Astrocyte (in vitro differentiated cells and primary cell): ENCODE data around the gene OR2C3.

Experiments
- EZH2 ChIP-seq: IDR thresholded peaks from 2 replicates; pipeline ENCODE4 v1.6.1; 2012; ENCODE audit warnings: mild to moderate bottlenecking, low read length, inconsistent platforms; ENCODE audit not compliant: insufficient read depth
- TF ChIP-seq, protein P1 (sequence below): IDR thresholded peaks from 2 replicates; pipeline ENCODE4 v1.5.1; 2011; ENCODE audit warnings: low read depth, mild to moderate bottlenecking, inconsistent platforms, low read length, moderate library complexity; ENCODE audit not compliant: insufficient read depth

DNA sequence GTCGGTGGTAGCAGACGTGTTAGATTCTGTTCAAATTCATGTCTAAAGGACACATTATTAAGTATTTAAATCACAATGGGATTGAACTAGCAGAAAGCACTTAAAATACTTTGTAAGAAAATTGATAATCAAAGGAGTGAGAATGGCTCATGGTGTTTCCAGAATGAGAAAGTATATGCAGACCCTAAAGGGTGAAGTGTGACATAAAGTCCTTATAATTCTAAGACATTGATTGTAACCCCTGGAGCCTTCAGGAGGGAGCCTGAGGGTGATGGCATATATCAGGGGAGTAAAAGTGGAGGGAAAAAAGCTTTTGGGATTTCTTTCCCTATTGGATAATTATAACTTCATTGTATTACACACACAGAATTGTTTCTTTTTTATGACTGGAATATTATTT lies at the start of gene OR2C3:
- TF ChIP-seq, protein P1, sequence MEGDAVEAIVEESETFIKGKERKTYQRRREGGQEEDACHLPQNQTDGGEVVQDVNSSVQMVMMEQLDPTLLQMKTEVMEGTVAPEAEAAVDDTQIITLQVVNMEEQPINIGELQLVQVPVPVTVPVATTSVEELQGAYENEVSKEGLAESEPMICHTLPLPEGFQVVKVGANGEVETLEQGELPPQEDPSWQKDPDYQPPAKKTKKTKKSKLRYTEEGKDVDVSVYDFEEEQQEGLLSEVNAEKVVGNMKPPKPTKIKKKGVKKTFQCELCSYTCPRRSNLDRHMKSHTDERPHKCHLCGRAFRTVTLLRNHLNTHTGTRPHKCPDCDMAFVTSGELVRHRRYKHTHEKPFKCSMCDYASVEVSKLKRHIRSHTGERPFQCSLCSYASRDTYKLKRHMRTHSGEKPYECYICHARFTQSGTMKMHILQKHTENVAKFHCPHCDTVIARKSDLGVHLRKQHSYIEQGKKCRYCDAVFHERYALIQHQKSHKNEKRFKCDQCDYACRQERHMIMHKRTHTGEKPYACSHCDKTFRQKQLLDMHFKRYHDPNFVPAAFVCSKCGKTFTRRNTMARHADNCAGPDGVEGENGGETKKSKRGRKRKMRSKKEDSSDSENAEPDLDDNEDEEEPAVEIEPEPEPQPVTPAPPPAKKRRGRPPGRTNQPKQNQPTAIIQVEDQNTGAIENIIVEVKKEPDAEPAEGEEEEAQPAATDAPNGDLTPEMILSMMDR = no peak
- no peak for TF ChIP-seq EZH2
